ENCODE data around the gene SLC17A5.
"Not testable (repeated sequence)": the region's sequence is repeated elsewhere in the genome, so short reads cannot be mapped to it uniquely, and the experiment has no call there.

The SLC17A5 gene

DNA sequence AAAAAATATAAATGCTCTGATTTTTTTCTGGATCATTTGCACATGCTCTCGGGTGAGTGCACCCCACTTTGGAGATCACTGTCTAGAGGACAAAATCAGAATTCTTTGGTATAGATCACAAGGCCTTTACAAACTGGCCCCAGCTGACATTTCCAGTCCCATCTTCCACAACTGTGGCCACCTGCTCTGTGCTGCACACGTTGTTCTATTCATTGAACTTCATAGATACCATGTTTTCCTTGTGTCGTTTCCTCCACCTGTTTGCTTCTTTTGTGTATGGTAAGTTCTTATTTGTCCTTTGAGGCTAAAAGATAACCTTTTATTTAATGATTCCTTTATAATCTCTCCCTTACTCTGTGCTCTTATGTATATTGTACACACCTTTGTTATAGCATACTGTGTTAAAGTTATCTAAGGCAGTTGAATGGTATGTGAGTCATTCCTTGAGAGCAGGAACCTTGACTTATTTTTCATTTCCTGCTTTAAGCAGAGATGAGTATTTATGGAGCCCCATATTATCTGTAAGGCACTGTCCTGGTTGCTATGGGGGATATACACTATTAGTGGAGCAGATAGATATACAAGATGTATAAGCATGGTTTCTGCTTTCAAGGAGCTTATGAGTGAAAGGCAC lies 12.0 kb upstream of the SLC17A5 start:
- DNase-seq = no peak

DNA sequence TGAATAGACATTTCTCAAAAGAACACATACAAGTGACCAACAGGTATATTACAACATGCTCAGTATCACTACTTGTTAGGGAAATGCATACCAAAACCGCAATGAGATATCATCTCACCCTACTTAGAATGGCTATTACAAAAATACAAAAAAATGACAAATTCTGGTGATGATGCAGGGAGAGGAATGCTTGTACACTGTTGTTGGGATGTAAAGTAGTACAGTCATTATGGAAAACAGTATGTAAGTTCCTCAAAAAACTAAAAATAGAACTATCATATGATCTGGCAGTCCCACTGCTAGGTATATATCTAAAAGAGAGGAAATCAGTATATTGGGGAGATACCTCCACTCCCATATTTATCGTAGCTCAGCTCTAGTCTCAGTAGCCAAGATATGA lies 10.9 kb upstream of the SLC17A5 start:
- no peak for DNase-seq

DNA sequence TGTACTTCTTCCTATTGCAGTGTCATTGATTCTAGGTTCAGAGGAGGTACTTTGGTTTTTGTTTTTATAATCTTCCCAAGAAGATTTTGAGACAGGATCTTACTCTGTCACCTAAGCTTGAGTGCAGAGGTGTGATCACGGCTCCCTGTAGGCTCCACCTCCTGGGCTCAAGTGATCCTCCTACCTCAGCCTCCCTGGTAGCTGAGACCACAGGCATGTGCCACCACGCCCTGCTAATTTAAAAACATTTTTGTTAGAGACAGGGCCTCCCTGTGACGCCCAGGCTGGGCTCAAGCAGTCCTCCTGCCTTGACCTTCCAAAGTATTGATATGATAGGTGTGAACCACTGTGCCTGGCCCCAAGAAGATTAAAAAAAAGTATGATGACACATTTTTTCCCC lies 3.4 kb upstream of the SLC17A5 start:
- DNase-seq = no peak

DNA sequence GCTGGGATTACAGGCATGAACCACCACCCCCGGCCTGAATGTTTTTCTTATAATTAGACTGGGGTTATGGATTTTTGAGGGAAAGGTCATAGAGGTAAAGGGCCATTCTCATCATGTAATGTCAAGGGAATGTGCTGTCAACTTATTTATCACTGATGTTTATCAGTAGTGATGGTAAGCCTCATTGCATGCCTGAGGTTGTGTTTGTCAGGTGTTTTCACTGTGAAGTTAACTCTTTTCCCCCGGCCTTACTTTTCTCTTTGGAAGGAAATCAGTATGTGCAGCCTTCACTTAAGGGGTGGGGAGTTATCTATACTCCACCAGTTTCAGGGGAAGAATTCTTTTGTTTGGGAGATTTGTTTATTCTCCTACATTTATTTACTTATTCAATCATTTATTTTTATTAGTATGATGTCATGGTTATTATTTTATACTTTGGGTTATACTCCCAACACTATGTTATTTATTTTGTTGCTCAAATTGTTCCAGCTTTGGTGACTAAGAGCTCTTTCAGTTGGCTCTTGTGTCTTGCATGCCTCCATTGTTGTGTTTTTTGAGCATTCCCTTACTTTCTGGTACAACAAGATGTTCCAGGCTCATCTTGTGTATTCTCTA lies 2.8 kb upstream of the SLC17A5 start:
- DNase-seq = no peak

DNA sequence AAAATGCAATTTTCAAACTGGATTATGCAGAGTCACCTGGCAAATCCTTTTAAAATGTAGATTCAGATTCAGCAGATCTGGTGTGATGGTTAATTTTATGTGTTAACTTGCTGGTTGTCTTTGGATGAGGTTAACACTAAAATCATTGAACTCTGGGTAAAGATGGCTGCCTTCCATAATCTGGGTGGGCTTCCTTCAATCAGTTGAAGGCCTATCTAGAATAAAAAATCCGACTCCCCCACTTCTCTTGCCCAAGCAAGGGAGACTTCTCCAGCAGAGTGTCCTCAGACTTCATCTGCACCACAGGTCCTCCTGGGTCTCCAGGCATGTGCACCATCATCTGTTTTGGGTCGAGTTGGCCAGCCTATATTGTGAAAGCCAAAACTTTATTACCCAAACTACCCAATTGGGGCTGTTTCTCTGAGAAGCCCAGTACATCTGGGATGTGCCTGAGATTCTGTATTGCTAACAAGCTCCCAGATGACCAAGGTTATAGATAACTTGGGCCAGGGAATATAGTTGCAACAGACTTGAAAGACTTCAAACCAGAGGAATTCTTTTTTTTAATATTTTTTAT lies 1.6 kb upstream of the SLC17A5 start:
- no peak for DNase-seq

DNA sequence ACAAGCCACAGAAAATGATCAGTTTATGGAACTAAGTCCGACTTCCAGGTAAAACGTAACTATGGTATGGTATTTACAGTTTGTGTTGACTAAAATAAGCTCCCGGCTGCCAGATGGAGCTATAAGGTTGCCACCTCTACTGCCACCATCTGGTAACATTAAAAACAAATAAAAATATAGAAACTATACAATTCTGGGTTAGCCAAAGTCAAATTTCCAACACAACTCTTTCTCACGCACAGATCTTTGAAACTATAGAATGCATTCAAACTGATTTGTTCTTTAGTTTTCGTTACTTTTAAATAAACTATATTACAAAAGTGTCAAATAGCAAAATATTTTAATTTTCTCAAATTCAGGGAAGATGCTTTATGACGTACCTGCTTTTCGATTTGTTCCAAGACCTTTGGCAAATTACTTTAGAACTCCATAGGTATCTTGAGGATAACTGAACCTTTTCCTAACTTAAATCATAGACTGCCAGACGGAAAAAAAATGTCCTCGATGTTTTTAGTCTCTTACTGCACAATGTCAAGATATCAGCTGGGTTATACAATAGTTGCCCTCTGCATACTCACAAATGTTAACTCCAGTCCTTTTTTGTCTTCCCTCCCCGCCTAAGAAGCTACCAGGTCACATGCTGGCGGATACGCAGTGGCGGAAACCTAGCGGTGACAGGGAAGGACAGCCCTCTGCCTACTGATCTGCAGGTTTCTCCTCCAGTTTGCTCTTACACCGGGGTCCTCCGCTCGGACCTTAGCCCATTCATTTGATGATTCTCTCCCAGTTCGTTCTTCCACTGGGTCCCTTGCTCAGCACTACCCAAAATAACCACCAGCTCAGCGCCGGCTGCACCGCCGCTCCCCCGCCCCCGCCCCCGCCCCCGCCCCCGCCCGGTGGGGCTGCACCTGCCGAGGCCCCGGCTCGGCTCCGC lies 888 bp downstream of the SLC17A5 start:
- DNase-seq = peak; percentile 67

DNA sequence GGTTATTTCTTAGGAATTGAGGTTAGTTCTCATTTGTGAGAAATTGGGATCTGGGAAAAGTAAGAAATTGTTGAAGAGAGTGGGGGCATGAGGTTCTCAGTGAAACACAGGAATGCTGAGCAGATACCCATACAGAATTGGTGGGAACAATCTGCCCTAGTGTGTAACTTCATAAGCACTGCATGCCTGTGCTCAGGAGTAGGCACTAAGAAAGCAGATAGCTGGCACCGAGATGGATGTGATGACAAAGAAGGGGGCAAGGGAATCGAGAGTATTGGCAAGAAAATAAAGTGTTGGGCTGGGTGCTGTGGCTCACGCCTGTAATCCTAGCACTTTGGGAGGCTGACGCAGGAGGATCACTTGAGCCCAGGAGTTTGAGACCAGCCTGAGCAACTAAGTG lies 4.0 kb downstream of the SLC17A5 start:
- DNase-seq = no peak

DNA sequence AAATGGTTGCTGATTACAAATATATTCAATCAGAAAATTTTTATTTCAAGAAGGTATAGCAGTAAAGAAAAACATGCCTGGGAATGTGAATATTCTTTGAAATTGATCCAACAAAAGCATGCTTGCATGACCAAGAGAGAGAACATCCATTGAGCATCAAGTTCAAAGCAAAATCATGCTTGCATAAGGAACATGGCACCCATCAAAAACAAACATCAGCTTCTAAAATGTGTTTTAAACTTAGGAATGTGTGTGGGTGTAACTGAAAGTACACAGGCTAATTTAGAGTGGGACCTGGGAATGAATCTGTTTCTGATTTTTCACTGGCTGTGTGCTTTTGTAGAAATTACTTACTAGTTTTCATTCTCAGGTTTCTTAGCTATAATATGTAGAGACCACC lies 5.6 kb downstream of the SLC17A5 start:
- no peak for DNase-seq

DNA sequence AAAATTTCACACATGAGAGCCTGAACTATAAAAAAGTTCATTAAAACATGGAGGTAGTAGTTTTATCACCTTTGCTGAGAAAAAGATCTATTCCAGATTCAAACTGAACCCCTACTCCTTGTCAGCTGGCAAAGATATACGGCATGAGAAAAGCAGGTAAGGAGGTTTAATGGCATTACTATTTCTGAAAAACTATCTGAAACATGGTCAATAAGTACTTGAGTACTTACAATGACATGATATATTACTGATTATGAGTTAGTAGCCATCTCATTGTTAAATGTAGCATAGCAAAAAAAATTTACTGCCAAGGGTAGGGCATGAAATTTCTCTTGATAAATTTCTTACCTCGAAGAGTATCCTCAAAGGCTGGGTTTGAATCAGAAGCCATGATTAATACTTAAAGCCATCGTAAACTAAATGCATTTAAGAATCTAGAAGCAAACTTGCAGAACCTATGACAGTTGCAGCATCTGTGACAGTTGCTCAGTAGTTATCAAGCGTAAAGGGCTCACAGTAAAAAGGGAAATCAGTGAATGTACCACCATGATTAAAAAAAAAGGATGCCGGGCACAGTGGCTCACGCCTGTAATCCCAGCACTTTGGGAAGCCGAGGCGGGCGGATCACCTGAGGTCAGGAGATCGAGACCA lies 8.7 kb downstream of the SLC17A5 start:
- DNase-seq = no peak

DNA sequence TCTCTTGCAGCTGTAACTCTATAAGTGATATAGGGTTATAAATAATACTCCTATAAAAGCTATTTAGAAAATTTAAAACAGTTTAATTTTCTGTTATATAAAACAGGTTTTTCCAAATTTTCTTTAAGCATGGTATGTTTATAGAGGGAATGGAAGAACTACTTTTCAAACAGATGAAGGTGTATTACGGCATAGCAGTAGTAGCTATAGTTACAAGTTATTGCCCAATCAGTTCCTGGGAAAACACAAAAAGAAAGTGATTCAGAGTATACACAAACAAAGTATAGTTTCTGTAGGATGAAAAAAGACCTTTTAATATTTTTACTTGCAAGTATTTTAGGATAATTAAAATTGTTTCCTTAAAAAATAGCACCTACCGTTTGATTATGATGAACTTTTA lies 9.8 kb downstream of the SLC17A5 start:
- no peak for DNase-seq

DNA sequence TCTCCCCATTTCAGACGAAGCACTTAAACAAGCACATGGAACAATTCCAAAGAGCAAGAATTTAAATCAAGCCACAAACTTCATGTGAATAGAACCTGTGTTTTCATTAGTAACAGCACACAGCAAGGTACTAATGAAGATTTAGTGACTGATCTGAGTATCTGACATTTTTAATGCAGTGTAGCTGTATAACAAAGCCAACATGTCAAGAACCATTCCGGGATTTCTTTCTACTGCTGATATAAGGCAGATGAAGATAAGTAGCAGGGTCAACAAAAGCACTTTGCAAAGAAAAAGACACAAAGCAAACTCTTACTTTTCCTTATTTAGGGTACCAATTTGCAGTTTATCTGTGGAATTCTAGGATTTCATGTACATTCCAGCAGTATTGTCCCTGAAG lies 11.3 kb downstream of the SLC17A5 start:
- DNase-seq = no peak

DNA sequence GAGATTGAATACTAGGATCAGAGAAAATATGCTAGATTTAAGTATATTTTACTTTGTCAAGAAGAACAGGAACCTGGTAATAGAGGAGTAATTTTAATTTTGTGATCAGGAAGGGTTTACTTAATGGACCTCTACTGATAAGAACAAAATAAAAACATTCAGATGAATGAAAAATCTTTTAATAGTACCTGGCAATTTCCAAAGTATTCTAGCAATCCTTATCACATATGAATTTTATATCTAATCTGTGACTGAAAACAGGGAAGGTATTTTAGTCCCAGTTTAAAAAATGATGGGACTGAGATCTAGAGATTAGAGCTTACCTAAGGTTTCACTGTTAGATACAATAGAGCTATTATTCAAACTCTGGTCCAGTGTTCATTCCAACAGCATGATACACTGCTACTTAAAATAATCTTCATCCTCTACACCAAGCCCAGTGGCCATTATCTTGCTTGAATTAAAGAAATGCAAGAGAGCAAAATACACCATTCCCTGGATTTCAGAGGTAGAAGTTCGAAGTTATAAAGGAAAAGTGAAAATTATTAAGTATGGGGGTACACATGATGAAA lies 13.5 kb downstream of the SLC17A5 start:
- DNase-seq = no peak

DNA sequence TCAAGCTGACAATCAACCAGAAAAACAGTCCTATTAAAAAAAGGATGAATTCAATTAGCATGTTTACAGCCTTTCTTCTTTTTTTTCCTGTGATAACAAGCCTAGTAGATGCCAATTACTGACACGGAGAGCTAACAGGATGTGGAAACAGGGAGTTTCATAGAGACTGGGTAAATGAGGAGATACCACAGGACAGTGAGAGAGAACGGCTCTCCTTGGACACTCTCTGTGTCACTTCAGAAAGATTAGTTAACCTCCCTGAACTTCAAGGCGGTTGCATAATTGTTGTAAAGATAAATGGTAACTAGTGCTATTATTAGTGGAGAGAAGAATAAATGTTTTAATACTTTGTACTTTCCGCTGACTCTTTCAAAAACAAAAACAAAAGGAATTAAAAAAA lies 14.8 kb downstream of the SLC17A5 start:
- no peak for DNase-seq

DNA sequence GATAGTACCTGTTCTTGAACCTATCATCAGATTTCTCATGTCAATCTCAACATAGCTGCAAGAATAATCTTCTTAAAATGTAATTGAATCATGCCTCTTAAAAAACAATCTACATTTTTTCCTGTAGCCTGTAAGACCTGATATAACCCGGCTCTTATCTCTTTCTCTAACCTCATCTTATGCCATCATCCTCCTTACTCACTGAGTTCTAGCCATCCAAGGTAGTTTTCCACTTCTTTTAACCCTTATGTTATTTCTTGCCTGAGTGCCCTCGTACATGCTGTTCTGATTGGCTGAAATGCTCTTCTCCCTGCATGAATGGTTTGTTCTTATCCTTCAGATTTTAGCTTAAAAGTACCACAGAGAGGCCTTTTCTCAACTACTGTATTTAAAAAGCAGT lies 16.4 kb downstream of the SLC17A5 start:
- DNase-seq = no peak

DNA sequence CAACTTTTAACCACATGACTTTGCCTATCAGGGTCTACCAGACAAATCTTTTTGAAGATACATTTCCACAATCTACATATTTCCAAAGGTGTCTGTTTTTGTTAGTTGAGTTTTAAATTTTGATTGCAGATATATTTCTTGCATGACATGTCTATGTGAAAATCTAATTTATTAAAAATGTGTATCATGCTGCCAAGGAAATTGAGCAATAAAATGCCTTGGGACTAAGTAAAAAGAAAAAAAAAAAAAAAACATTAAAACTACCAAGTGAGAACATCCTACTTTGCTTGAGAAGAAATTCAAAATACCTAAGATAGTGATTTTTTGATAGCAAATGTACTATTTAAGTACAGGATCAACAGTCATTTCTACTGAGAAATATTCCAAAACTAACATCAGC lies 17.7 kb downstream of the SLC17A5 start:
- no peak for DNase-seq

DNA sequence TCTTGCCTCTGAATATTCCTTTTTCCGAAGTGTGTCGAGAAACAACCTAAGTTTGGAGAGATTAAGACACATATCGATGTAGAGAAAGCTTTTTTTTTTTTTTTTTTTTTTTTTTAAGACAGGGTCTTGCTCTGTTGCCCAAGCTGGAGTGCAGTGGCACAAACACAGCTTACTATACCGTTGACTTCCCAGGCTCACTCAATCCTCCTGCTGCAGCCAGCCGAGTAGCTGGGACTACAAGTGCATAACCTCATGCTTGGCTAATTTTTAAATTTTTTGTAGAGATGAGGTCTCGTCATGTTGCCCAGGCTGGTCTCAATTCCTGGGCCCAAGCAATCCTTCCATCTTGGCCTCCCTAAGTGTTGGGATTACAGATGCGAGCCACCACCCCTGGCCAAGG lies 21.4 kb downstream of the SLC17A5 start:
- DNase-seq = no peak

DNA sequence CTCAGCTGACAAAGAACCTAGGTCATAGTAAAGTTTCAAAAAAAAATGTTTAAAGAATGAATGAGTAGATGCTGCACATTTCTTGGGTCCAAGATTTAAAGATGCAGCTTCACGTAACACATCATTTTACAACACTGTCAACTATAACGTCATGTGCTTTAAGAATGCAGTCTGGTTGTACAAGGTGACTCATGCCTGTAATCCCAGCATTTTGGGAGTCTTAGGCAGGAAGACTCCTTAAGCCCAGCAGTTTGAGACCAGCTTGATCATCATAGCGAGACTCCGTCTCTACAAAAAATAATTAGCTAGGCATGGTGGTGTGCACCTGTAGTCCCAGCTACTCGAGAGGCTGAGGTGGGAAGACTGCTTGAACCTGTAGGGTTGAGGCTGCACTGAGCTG lies 21.9 kb downstream of the SLC17A5 start:
- DNase-seq = no peak

DNA sequence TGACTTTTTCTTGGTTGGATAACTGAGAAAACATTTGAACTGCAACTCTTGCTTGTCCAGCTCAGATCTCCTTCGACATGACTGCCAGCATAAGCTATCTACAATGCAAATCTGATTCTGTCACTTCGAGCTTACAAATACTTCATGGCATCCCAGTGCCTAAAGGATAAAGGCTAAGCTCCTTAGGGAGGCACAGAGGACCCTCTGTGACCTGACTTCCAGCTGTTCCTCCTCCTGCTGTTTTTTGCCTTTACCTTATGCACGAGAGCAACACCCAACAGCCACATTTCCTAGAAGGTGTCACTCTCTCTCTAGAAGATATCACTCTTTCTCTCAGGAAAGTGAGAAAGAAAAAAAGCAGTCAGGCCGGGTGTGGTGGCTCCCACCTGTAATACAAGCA lies 23.4 kb downstream of the SLC17A5 start:
- DNase-seq = no peak

DNA sequence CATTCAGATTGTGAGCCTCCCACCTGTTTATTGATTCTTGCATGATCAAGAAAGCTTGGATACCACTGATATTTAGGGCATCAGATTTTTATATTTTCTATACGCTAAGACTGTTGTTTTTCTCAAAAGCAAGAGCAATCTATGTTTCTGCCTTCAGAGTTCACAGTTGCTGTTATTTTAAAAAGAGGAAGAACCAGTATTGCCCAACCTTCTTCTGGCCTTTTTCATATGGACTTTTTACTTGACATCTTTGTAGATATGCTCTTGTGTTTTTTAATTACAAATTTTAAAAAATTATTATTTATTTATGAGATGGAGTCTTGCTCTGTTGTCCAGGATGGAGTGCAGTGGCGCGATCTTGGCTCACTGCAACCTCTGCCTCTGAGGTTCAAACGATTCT lies 28.9 kb downstream of the SLC17A5 start:
- DNase-seq = no peak

DNA sequence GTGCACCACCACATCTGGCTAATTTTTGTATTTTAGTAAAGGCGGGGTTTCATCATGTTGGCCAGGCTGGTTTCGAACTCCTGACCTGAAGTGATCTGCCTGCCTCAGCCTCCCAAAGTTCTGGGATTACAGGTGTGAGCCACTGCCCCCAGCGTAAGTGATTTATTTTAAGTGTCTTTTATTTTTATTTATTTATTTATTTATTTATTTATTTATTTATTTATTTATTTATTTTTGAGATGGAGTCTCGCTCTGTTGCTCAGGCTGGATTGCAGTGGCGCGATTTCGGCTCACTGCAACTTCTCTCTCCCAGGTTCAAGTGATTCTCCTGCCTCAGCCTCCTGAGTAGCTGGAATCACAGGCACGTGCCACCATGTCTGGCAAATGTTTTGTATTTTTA lies 30.3 kb downstream of the SLC17A5 start:
- DNase-seq = not testable (repeated sequence)

DNA sequence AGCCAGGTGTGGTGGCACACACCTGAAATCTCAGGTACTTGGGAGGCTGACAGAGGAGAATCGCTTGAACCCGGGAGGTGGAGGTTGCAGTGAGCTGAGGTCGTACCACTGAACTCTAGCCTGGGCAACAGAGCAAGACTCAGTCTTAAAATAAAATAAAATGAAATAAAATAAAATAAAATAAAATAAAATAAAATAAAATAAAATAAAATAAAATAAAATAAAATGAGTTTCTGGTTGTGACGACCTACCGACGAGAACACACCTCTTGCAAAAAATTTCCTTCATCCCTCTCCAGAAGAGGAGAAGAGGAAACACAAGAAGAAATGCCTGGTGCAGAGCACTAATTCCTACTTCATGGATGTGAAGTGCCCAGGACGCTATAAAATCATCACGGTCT lies 35.7 kb downstream of the SLC17A5 start:
- DNase-seq = not testable (repeated sequence)

DNA sequence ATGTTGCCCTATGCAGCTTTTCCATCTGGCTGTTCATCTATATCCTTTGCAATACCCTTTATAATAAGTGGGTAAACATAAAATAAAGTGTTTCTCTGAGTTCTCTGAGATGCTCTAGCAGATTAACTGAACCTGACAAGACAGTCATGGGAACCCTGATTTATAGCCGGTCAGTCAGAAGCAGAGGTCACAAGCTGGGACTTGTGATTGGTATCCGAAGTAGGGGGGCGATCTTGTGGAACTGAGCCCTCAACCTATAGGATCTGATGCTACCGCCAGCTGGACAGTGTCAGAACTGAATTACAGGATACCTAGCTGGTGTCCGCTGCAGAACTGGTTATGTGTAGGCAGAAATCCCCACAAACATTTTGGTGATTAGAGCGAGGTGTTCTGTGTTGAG lies 39.0 kb downstream of the SLC17A5 start:
- DNase-seq = no peak

All from right hindlimb (tissue), 1 donor.